ENCODE data around the gene COPG1. TPM values are rescaled to one million over a fixed set of nuclear protein-coding genes. Genes with fewer than 3 reads are reported as not detected.
A peak's percentile ranks its signal among the peaks of the same experiment; 100 is the strongest.

COPG1 gene
- total and polyA plus RNA-seq, 2 of the 4 experiments (the other 2 are of a cell fraction), result 203 to 446 TPM

GRCh38 chr3:129278966-129279906 lies 29.8 kb downstream of the COPG1 start:
- no peaks in the 10 kb centered on the region for H3K9me3 ChIP-seq (ENCODE audit: control insufficient read depth, insufficient read depth, low read length)
- 2% methylated on average over 21 of the region's 82 CpGs; no CpG with 5 or more reads in 1 of the 2 experiments for WGBS, 2 experiments (ENCODE audit: extremely low coverage in 2 of 2, insufficient read length in 1 of 2)

More at GRCh38 chr3:129278966-129279906, 29.8 kb downstream of the COPG1 start:
- peak overlapping the region; percentile 1; the same call in 1 of the 2 replicates for H4K5ac ChIP-seq (ENCODE audit: low read depth, low read length)
- CTCF ChIA-PET, result interaction anchor here (0.6 to 1.7 kb wide), 2 partner anchors 25 to 37 kb away, joined by 3 to 6 read pairs; a partner anchor contains a TSS
- POLR2A ChIA-PET (ENCODE audit: unreplicated experiment), result interaction anchor here (0.5 kb wide), 1 partner anchor 550 kb away, joined by 3 read pairs; no protein-coding TSS in a partner anchor
- peaks cover 26% of the 10 kb centered on the region for H3K36me3 ChIP-seq (ENCODE audit: control insufficient read depth, insufficient read depth, low read length)
- H3K4ac ChIP-seq (ENCODE audit: low read depth, low read length), result peak overlapping the region; percentile 85
- no peak overlapping the region for H2BK15ac ChIP-seq (ENCODE audit: low read depth, low read length)
- in situ Hi-C loops (cut with MboI; ENCODE audit: low sequenced_read_pairs), result no loop called here
- 0 out of 2 replicates have a peak overlapping the region, but pooled peaks have one; percentile 19 for H3K56ac ChIP-seq (ENCODE audit: extremely low read depth, insufficient read depth, low read length)
- peak overlapping the region; percentile 92 for H2AFZ ChIP-seq (replicated peaks; ENCODE audit: low read length, poor library complexity)
- peak overlapping the region; percentile 97 for H3K4me2 ChIP-seq (ENCODE audit: low read depth, low read length)
- H3K9ac ChIP-seq (ENCODE audit: low read depth, low read length), result peak overlapping the region; percentile 93
- no peak overlapping the region for H2BK120ac ChIP-seq (ENCODE audit: low read depth, low read length)
- H3K27ac ChIP-seq (ENCODE audit: insufficient read depth, low read length), result peak overlapping the region; percentile 68
- peak overlapping the region; percentile 90 for H2AK5ac ChIP-seq (ENCODE audit: low read depth, low read length)
- H2BK20ac ChIP-seq (ENCODE audit: low read depth, low read length), result no peak overlapping the region
- H3K4me3 ChIP-seq (ENCODE audit: insufficient read depth, low read depth, low read length), result peak overlapping the region; percentile 83
- H3K9me1 ChIP-seq (ENCODE audit: insufficient read depth, low read length), result peaks cover 6% of the 10 kb centered on the region; the same call in 1 of the 2 replicates
- peak overlapping the region; percentile 37 for H2BK5ac ChIP-seq (ENCODE audit: low read depth, low read length, poor library complexity, severe bottlenecking)
- peak overlapping the region; percentile 54 for H3K14ac ChIP-seq (replicated peaks; ENCODE audit: low read depth, low read length)
- H3K23ac ChIP-seq (ENCODE audit: low read depth, low read length), result peak overlapping the region; percentile 84
- peak overlapping the region; percentile 62; the same call in 1 of the 2 replicates for H4K91ac ChIP-seq (ENCODE audit: insufficient read depth, low read depth, low read length)
- H3K27me3 ChIP-seq (ENCODE audit: control insufficient read depth, insufficient read depth, low read length), result no peaks in the 10 kb centered on the region
- peaks cover 10% of the 10 kb centered on the region; the same call in 1 of the 2 replicates for H4K20me1 ChIP-seq (ENCODE audit: insufficient read depth, low read length)
- peak overlapping the region; percentile 6; the same call in 1 of the 2 replicates for H3K18ac ChIP-seq (ENCODE audit: low read depth, low read length)
- H3K4me1 ChIP-seq (ENCODE audit: control insufficient read depth, insufficient read depth, low read length), result peaks cover 7% of the 10 kb centered on the region; the same call in 1 of the 2 replicates
- ATAC-seq (ENCODE audit: low read depth) (peak; percentile 55), DNase-seq (peak; percentile 67)
- TF ChIP-seq SMC3 (IDR thresholded peaks at IDR 0.05; ENCODE audit: low read depth, low read length), result no peak
- peak; percentile 77 for TF ChIP-seq POLR2A (IDR thresholded peaks at IDR 0.05; ENCODE audit: low read depth, low read length)
- dilution Hi-C loops (cut with HindIII; ENCODE audit: low sequenced_read_pairs, unreplicated experiment), result no loop called here
- no TSS peak for BruUV-seq (replicated peaks)
- peak overlapping the region; percentile 79 for H2AK9ac ChIP-seq (replicated peaks; ENCODE audit: low read depth, low read length, poor library complexity)
- intact Hi-C loops (cut with micrococcal nuclease), result loop anchor here (1.0 kb wide), 1 partner anchor 37 kb away; a partner anchor contains a TSS
- peak overlapping the region; percentile 58 to 83; a peak in 2 of 4 replicates for H4K8ac ChIP-seq (ENCODE audit: low read depth in 2 of 2, low read length in 2 of 2)
- peaks cover 16 to 35% of the 10 kb centered on the region in 2 experiments for H3K79me1 ChIP-seq (ENCODE audit: low read depth in 1 of 2, low read length in 2 of 2)

Measured in IMR-90 (cell line).